ENCODE measurements around the gene DGCR8. TPM values are rescaled to one million over a fixed set of nuclear protein-coding genes. Genes with fewer than 3 reads are reported as not detected.

DGCR8 gene
- total RNA-seq, 1 experiment from 2014 or later, result 41.7 TPM

DNA sequence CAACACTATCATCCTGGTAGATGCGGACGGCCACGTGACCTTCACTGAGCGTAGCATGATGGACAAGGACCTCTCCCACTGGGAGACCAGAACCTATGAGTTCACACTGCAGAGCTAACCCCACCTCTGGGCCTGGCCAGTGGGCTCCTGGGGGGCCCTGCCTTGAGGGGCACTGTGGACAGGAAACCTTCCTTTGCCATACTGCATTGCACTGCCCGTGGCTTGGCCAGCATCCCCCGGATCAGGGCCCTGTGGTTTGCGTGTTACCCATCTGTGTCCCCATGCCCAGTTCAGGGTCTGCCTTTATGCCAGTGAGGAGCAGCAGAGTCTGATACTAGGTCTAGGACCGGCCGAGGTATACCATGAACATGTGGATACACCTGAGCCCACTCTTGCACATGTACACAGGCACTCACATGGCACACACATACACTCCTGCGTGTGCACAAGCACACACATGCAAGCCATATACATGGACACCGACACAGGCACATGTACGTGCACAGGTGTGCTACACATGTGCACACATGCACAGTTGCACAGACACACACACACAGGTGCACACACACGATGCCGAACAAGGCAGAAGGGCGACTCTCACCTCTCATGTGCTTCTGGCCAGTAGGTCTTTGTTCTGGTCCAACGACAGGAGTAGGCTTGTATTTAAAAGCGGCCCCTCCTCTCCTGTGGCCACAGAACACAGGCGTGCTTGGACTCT is 15.3 kb upstream of the DGCR8 start:
- no peaks in the 10 kb centered on the region for H3K9me2 ChIP-seq (replicated peaks; ENCODE audit: low read length)
- H3K27ac ChIP-seq (ENCODE audit: low read length), result no peak overlapping the region
- no peaks in the 10 kb centered on the region for H3K36me3 ChIP-seq (ENCODE audit: low read depth, low read length)
- DNase-seq (no peak), ATAC-seq (no peak)
- TF ChIP-seq CTCF (conservative IDR thresholded peaks at IDR 0.05; ENCODE audit: low read depth, low read length), result no peak
- no peak for TF ChIP-seq EZH2 (IDR thresholded peaks at IDR 0.05; ENCODE audit: low read length, unreplicated experiment)
- no peak for TF ChIP-seq EZH2phosphoT487 (IDR thresholded peaks at IDR 0.05; ENCODE audit: borderline replicate concordance, low read length)
- H3K9me3 ChIP-seq (ENCODE audit: low read length), result no peaks in the 10 kb centered on the region
- H3K4me1 ChIP-seq (ENCODE audit: insufficient read depth, low read length), result no peaks in the 10 kb centered on the region; the same call in 1 of the 2 replicates
- no peak overlapping the region for H3K4me2 ChIP-seq (ENCODE audit: low read length)
- H3K79me2 ChIP-seq (ENCODE audit: low read length), result no peaks in the 10 kb centered on the region
- CTCF ChIA-PET, result no interaction called here
- no peak overlapping the region for H3K4me3 ChIP-seq (ENCODE audit: low read length)
- intact Hi-C loops (cut with micrococcal nuclease), result no loop called here
- no TSS peak for BruUV-seq (replicated peaks)
- H2AFZ ChIP-seq (ENCODE audit: low read length), result no peak overlapping the region
- H3F3A ChIP-seq (ENCODE audit: low read length, unreplicated experiment), result no peaks in the 10 kb centered on the region
- POLR2A ChIA-PET (ENCODE audit: unreplicated experiment), result no interaction called here
- no peaks in the 10 kb centered on the region for H3K27me3 ChIP-seq (ENCODE audit: low read length)
- H4K20me1 ChIP-seq (ENCODE audit: low read length), result no peaks in the 10 kb centered on the region
- no peak overlapping the region for H3K9ac ChIP-seq (ENCODE audit: low read length)

- DNase-seq, result no peak
- no peak overlapping the region for H3K4me3 ChIP-seq (ENCODE audit: low read length)
- H3K79me2 ChIP-seq (ENCODE audit: low read length), result no peaks in the 10 kb centered on the region
- no peak overlapping the region for H3K27ac ChIP-seq (ENCODE audit: low read length)
- CTCF ChIA-PET, result no interaction called here
- H3K9me2 ChIP-seq (replicated peaks; ENCODE audit: low read length), result no peaks in the 10 kb centered on the region
- H3K4me1 ChIP-seq (ENCODE audit: insufficient read depth, low read length), result no peaks in the 10 kb centered on the region; the same call in 1 of the 2 replicates
- no peak overlapping the region for H2AFZ ChIP-seq (ENCODE audit: low read length)
- H3K4me2 ChIP-seq (ENCODE audit: low read length), result no peak overlapping the region
- H3K36me3 ChIP-seq (ENCODE audit: low read depth, low read length), result no peaks in the 10 kb centered on the region
- intact Hi-C loops (cut with micrococcal nuclease), result no loop called here
- H3K9me3 ChIP-seq (ENCODE audit: low read length), result no peaks in the 10 kb centered on the region
- BruUV-seq (replicated peaks), result no TSS peak
- POLR2A ChIA-PET (ENCODE audit: unreplicated experiment), result no interaction called here
- no peaks in the 10 kb centered on the region for H3F3A ChIP-seq (ENCODE audit: low read length, unreplicated experiment)
- TF ChIP-seq EZH2 (IDR thresholded peaks at IDR 0.05; ENCODE audit: low read length, unreplicated experiment) (no peak), CTCF (conservative IDR thresholded peaks at IDR 0.05; ENCODE audit: low read depth, low read length) (no peak), EZH2phosphoT487 (IDR thresholded peaks at IDR 0.05; ENCODE audit: borderline replicate concordance, low read length) (no peak)
- no peak overlapping the region for H3K9ac ChIP-seq (ENCODE audit: low read length)
- no peaks in the 10 kb centered on the region for H4K20me1 ChIP-seq (ENCODE audit: low read length)
- ATAC-seq, result no peak
- H3K27me3 ChIP-seq (ENCODE audit: low read length), result no peaks in the 10 kb centered on the region
Observed at GRCh38 chr22:20065896-20066616, 14.0 kb upstream of the DGCR8 start.
